COLO668 (cell line): ENCODE data around the gene BCL6.

Experiments
- DNase-seq: peaks from one replicate; lab custom pipeline; 2025; ENCODE audit not compliant: unreplicated experiment; lab: John Stamatoyannopoulos, UW

The BCL6 gene

DNA sequence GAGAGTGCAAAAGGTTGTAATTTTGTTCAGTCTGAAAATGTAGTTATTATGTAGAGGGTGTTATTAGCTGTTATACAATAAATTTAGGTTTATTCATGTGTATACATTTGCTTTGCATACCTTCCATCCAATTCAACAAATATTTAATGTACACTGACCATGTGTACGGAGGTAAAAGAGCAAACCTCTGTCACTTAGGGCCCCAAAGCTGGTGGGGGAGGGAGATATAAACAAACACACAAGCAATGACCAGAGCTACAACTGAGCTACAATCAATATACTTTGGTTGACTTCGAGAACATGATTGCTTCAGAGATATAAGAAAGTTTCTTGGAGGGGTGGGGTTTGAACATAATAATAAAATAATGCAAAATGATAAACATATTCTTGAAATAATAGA is 17.5 kb upstream of the BCL6 start:
- no peak for DNase-seq

DNA sequence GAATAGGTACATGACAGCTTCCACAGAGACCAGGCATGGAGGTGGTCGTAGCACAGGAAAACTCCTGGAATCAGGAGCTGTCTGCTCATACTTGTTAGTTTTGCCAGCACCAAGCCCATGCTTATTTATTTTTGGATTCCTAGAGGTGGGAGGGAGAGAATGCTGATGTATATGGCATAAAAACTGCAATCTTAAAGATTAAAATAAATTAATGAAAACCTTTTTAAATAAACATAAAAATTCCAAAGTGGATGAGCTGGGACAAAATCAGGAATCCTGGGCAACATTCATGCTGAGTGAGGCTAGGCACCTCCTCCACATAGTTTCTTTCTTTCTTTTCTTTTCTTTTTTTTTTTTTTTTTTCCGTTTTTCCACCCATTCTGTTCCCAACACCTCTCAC is 14.3 kb upstream of the BCL6 start:
- no peak for DNase-seq

DNA sequence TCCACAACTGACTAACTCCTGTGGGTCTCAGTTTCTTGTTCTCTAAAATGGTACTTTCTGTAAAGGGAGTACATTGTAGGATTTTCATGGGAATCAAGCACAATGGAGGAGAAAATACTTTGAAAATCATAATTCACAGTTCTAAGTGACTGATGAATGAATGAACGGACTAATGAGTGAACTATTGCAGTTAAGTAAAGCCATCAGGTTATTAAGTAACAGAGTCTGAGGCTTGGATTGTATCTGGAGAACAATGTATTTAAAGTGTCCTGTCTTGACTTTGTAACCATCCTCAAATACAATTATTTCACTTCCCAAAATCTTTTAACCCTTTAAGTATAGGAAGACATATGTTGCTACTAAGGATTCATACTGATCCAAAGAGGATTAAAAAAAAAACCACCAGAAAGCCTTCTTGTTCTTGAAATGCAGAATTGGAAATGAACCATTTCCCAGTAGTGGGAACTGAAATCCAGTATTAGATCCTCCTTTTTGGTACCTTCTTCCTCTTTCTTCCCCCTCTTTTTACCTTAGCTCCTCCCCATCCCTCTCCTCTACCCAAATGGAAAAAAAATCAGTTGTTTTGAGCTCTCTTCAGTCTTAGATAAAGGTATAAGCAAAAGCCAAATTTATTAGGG is 13.2 kb upstream of the BCL6 start:
- no peak for DNase-seq

DNA sequence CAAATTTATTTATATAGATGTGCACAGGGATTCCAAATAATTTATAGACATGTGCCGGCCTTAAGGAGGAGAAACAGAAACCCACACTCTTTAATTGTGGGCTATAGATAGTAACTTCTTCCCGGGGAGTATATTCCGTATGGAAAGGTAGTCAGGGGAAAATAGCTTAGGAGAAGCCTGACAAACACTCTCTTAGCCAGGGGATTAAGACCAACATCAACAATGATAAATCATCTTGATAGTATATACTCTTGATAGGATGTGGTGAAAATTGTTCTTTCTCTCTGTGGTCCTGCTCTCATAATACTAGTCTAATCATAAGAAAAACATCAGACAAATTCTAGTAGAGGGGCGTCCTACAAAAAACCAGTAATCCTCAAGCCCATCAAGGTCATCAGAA is 8.2 kb upstream of the BCL6 start:
- no peak for DNase-seq

DNA sequence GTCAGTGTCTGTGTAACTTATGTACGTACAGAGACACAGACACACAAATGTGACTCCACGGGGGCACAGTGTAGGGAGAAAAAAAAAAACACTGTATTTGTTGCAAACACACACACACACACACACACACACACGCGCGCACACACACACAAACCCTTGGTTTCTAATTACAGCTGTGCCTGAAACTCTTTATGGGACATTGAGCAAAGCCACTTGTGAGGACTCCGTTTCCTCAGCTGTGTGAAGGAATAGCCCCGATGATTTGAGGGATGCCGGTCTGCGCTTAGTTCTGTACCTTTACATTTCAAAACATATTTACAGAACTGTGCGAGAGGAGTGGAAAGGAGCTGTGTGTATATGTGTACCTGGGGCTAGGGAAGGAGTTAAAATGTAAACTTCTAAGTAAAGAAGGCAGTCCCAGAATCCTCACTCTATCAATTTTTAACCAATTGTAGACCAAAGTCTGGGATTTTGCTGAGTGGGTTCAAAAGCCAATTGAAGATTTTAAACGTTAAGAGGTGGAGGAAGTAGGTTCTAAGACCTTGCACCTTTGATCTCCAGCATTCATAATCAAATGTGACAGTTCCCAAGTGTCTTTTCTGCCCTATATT is 5.3 kb upstream of the BCL6 start:
- peak; percentile 49 for DNase-seq

DNA sequence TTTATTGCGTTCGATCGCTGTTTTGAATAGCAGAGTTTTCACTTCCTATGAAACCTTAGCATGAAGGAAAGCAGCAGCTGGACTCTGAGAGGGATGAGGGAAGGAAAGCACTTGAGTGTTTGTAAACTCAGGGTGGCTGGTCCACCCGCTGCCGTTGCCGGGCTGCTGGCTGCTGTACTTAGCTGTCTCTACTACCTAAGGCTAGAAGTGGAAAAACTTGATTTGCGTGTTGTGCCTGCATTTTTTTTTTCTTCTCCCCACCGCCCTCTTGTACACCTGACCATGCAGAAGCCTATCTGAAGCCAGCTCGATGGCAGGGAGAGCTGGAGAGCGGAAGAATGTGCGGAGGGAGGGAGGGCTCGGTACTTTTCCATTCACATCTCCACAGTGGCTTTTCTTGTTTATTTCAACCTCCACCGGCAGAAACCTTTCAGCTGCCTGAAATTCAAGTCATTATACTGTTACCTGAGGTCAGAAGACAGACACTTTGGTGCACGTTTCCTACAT is 4.8 kb upstream of the BCL6 start:
- peak; percentile 67 for DNase-seq

DNA sequence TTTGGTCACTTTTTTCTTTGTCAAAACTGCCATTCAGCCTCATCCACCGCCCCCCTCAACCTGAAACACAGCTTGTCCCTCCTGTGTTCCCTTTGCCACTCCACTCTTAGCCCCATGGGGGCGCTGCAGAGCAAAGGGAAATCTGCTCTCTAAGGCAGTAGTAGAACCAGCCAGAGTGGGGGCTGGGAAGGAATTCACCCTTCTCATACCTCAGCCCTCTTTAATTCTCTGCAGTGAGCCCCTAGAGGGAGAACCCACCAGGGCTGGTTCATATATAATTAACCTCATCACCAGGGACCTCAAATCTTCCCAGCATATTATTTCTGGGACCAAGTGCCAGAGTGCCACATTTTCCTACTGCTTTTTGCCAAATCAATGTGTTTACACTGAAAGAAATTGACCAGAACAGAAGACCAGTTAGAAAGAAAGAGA is 2.8 kb upstream of the BCL6 start:
- peak; percentile 85 for DNase-seq

DNA sequence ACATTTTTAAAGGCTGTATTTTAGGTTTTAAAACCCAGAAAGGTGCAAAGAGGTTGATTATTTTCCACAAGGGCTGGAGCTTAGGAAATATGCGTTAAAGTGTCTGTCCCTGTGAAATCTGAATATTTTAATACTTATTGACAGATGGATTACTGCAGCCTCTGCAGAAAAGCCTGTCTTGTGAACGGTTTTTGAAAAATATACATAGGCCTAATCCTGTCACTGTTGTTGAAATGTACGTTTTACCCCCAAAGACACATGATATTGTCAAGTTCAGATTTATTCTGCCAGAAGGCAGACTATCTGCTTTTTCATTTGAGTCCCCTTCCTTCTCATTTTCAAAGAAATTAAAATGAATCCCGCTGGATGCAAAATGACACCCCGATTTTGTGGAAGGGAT is 2.2 kb upstream of the BCL6 start:
- no peak for DNase-seq

DNA sequence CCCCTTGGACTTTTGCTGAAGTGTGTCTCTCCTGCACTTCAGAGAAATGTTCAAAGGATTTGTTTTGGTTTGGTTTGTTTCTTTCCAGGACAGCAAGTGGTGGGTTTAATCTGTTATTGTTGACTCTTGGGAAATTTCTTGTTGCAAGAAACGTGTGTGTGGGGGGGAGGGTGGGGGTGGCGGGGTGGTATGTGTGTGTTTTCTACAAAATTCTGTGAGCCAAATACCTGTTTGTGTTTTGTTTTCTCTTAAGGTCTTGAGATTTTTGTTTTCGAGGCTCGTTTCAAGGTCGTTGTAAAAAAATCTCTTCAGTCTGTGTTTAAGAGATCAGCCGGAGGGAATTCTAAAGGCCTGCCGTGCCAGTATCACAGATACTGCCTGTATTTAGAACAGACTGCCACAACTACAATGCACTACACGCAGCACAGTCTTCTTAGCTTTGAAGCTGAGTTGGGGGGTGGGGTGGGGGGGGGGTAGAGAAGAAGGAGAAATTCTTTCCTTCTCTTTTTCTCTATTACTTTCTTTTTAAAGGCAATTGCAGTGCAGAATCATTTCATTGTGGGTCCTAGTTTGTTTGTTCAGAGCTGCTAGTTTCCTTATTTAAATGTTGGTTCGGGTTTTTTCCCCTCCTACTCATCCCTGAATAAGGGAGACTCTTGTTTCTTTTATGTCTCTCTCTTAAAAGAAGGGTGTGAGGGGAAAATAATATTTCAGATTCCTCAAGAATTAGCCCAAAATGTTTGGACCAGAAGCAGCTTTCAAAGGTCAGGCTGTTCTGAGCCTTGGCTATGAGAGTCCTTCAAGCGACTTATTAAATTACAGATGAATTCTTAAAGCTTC is 1.4 kb upstream of the BCL6 start:
- DNase-seq, result no peak

DNA sequence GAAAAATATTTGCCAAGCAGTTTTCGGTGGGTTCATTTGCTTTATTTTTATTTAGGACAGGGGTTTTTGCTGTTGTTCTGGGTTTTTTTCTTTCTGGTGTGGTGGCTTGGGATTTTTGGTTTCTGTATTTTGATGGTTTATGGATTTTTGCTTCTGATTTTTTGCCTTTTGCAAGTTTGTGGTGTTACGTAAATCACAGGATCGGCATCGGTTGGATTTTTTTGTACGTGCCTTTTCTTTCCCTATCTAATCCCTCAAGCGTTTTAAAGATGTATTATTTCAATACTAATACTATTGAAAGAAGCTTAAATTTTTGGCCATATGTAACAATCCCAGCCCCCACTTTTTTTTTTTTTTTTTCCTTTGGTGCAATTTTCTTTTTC is 782 bp upstream of the BCL6 start:
- DNase-seq, result no peak

DNA sequence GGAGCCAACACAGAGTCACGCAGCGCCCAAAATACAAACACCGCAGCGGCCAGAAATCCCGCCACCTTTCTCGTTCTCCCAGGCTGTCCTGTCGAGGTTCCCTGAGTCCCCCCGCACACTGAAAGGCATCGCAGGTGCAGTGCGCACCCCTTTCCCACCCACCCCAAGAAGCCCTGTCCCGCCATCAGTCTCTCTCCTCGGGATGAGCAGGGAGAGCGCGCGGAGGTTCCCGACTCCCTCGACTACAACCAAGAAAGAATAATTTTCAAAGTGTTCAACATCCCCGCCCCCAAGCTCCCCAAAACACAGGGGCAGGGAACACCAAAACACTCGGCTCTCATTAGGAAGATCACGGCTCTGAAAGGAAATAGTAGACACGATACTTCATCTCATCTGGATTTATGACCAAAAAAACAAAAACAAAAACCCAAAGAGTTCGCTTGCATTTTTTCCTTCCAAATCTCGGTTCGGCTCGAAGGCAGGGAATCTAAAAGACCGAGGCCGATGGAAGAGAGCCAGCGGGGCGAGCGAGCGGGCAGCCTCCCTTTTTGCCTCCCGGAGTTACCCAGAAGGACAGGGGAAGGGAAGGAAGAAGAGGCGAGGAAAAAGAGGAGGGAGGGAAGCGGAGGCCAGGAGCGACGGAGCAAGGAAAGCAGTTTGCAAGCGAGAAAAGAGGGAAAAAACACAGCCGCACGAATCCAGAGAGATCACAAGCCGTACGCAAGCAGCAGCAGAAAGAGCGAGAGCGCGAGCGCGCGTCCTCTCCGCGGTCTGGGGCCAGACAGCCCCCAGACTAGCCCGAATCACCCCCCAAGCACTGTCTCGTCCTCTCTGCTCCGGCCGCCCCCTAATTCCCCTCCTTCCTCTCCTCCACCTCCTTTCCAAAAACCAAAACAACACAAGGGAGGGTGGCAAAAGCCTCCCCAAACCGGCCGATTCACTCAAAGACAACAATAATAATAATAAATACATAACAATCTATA is 808 bp downstream of the BCL6 start:
- peak; percentile 40 for DNase-seq

DNA sequence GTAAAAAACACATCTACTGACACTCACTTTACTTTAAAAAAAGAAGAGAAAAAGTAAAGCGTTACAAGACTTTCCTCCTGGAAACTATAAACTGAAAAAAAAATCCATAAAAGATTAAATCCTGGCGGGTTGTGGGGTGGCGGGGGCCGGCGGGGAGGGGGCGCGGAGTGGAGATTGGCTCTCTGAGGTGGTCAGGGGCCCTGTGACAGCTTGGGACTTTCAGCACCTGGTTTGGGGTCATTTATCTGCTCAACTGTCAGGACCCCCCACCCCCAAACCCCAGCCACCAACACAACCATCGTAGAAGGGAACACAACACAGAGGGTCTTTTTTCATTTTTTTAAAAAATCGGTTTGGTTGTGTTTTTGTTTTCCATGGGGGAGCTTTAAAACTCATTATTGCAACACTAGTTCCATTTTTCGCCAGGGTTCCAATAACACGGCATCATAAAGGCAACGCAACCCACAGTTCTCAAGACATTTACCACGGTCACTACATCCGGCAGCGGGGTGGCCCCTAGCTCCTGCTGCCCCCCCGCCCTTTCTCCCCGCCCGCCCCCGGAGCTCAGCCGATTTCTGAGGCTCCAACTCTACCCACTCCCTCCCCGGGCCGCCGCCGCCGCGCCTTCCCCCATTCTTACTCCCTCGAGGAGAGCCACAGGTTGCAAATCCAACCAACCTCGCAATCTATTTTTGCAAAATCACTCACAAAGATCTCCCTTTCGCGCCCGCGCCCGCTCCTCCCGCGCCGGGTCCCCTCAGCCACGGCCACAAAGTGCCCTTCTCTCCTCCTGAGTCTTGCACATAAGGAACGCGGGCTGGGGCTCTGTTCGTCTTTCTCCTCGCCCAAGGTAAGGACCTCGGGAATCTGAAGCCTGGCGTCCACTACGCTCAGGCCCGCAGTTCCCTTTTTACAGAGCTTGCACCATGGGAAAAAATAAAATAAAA is 1.8 kb downstream of the BCL6 start:
- peak; percentile 44 for DNase-seq

DNA sequence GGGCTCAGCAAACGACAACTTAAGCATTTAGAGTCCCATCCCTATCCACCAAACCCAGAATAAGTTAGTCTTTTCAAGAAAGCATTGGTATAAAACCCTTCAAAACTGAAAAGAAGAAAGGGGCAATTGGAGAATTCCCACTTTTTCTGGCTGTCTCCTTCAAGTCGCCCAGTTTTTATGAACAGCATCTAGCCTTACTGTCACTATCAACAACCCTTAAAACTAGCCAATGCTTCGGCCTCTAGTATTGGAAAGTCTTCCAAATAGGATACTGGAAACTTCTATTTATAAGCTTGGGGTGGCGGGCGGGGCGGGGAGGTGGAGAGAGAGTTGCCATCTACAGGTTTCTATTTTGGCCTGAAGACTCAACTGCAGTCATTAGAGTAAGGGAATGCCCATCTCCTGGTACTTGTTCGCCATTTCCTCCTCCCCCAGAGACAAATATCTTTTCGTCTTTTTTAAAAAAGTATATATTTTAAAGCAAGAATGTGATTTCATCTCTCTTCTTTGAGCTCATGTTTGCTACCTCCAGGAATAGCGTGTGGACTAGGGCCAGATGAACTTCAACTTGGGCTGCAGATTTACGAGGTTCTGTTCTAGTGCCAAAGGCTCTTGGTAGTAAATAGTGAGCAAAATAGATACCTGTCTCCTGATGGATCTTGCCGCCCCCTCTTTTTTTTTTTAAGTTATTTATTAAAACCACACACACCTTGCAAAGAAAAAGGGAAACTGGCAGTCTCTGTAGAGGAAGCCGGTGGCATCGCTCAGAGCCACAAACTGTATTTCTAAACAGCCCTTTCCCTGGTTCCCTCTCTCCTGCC is 2.7 kb downstream of the BCL6 start:
- DNase-seq, result no peak

DNA sequence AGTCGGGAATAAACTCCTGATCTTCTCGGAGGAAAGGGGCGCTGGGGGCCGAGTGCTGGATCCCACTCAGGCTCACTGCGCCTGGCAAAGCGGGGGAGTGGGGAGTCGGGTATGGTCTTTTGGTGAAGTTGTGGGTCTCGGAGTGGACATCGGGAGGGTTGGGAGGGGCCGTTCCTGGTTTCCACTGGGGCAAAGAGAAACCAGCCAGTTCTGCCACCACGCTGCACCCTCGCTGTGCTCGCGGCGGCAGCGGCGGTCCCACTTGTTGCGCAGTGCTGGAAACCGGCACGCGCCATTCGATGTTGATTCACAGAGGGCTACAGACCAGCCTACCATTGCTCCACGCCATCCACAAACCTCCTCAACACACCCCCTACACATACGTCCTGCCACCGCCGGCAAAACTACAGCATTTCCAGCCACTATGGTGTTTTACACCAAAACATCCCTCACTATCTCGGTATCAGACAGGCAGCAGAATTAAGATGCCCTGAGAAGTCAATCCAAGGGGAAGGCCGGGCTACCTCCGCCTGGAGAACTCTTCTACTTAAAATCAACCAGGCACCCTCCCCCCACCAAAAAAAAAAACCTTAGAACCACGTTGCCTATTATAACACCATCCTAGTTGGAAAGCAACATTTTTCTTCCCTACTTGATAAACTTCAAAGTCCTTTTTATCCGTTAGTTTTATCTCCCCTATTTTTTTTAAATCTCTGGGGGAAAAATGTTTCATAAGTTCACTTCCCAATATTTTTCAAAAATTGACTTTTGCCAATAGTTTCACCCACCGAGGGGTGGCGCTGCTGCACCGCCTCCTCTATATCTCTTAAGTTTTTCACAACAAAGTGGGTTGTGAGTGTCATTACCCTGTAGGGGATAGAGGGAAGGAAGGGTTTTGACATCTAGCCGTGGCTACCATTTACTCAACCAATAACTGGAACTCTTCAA is 3.6 kb downstream of the BCL6 start:
- peak; percentile 53 for DNase-seq

DNA sequence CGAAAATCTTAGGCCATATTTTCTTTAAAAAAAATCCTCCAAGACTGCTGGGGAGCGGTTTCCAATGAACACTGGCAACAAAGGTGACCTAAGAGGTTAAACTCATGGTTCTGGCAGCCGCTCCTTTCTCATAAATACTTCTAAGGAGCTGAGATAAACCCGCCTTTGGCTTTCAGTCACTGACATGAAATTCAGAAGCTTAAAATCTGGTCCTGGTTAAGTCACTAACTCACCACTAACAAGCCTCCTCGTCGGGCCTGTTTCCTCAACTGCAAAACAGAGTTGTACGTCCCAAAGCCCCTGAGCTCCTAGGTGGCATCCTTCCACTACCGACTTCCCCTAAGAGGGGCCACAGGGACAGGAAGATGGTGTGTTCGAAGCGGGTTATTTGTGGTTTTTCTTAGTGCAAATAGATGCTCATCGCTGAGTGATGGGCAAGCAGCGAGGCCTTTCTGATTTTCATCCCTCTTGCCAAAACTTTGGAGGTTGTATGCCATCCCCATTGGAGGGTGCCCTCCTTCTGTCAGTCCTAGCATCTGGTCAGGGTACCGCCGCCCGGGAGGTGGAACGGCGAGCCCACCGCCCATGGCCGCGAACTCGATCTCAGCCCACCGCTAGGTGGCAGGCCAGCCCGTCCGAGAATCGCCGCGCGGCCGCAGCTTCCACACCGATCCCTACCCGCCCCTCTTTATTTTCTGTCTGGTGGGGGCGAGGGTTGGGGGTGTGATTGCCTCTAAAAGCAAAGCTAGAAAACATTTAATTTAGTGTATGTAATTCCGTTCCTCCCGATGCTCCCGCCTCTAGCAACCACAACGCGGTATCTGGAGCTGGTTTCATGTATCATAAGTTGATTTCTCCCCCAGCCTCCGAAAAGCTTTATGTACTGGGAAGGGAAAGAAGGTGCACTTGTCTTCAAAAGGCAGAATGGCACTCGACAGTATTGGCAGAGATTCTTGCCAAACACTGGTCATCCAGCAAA is 4.6 kb downstream of the BCL6 start:
- DNase-seq, result peak; percentile 45

DNA sequence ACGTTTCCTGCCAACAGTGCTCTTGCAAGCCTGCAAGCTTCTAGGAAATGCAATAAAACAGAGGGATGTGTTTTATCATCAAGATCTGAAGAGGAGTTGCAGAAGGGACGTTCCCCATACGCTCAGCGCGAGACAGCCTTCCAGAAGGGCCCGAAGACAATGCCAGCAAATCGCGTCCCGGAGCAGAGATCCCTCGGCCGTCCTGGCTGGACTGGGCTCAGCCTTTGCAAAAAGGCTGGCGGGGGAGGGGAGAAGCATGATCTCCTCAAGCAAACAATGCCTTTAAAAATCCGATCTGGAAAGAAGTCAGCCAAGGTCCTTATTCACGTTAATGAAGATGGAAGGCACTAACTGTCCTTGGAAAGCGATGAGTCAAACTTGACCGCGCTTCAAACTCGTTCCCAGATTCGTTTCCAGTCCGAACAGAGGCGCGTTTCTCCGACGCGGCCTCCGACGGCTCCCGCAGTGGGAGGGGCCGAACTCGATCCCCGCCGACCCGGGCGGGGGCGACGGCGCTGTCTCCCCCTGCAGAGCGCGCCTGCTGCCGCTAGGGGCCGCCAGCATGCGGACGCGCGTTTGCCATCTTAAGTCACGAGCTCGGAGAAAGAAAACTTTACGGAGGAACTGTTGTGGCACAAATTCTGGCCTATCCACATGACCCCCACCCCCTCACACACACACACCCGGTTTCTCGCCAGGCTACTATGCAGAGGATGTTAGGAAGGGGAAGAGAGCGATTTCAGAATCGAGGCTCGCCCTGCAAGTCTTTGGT is 5.5 kb downstream of the BCL6 start:
- peak; percentile 62 for DNase-seq
